ENCODE data around the gene SLC16A5. TPM values are rescaled to one million over a fixed set of nuclear protein-coding genes. Genes with fewer than 3 reads are reported as not detected.

The SLC16A5 gene
- total and polyA plus RNA-seq, 3 donors from 2014 or later, result 6.4 to 11.1 (median 6.9) TPM

DNA sequence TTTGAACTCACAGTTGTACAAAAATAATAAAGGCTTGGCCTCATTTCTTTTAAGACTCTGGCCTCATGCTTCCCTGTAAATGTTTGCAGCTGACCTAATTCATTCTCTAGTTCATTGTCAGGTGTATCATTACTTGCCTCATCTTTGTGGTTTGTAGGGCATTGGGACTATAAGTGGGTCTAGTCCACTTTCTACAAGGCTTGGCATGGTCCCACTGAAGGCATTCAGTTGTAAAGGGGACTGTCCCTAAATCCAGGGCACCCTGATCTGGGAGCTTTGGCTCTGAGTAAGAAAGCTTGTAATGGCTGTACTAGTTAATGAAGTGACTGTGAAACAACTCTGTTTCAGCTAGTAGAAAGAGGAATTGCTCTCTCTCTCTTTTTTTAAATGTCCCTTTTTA is 38.0 kb upstream of the SLC16A5 start:
- Histone ChIP-seq H3K36me3 (ENCODE audit: low read depth, missing control alignments) (no peaks in the 10 kb centered on the region), H3K4me1 (peaks cover 21% of the 10 kb centered on the region)

DNA sequence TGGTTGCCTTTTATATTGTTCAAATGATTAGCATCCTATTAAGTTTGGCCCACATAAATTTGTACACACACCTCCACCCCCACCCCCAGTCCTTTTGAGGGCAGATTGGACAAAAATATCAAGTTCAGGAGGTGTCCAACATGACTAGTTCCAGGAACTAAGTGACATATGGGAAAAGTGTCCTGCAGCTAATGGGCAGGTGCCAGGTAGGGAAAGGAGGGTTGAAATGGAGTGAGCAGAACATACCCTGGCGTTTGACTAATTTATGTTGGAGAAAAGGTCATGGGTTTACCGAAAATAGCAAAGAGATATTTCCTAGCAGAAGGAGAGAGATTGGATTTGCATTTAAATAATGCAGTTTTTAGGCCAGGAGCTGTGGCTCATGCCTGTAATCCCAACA is 35.8 kb upstream of the SLC16A5 start:
- no peaks in the 10 kb centered on the region for H3K36me3 ChIP-seq (ENCODE audit: low read depth, missing control alignments)
- no peak overlapping the region for H3K27ac ChIP-seq
- peaks cover 13% of the 10 kb centered on the region for H3K4me1 ChIP-seq
- DNase-seq, result no peak
- no peaks in the 10 kb centered on the region for H3K27me3 ChIP-seq
- no peak for TF ChIP-seq POLR2A (IDR thresholded peaks at IDR 0.05)
- TF ChIP-seq, protein P1, sequence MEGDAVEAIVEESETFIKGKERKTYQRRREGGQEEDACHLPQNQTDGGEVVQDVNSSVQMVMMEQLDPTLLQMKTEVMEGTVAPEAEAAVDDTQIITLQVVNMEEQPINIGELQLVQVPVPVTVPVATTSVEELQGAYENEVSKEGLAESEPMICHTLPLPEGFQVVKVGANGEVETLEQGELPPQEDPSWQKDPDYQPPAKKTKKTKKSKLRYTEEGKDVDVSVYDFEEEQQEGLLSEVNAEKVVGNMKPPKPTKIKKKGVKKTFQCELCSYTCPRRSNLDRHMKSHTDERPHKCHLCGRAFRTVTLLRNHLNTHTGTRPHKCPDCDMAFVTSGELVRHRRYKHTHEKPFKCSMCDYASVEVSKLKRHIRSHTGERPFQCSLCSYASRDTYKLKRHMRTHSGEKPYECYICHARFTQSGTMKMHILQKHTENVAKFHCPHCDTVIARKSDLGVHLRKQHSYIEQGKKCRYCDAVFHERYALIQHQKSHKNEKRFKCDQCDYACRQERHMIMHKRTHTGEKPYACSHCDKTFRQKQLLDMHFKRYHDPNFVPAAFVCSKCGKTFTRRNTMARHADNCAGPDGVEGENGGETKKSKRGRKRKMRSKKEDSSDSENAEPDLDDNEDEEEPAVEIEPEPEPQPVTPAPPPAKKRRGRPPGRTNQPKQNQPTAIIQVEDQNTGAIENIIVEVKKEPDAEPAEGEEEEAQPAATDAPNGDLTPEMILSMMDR (IDR thresholded peaks at IDR 0.05), result no peak
- no peaks in the 10 kb centered on the region for H3K9me3 ChIP-seq
- intact Hi-C loops (cut with DNase I; ENCODE audit: low total_unique reads), result no loop called here
- WGBS, 2 donors, result 66 to 80% methylated on average over 2 of the region's 2 CpGs
- H3K4me3 ChIP-seq, result no peak overlapping the region

More for the DNA sequence above, 38.0 kb upstream of the SLC16A5 start:
- Histone ChIP-seq H3K9me3 (no peaks in the 10 kb centered on the region), H3K27ac (no peak overlapping the region), H3K27me3 (no peaks in the 10 kb centered on the region), H3K4me3 (no peak overlapping the region)
- TF ChIP-seq, protein P1 (IDR thresholded peaks at IDR 0.05), result no peak
- TF ChIP-seq POLR2A (IDR thresholded peaks at IDR 0.05), result no peak
- intact Hi-C loops (cut with DNase I; ENCODE audit: low total_unique reads), result no loop called here
- DNase-seq, result no peak

DNA sequence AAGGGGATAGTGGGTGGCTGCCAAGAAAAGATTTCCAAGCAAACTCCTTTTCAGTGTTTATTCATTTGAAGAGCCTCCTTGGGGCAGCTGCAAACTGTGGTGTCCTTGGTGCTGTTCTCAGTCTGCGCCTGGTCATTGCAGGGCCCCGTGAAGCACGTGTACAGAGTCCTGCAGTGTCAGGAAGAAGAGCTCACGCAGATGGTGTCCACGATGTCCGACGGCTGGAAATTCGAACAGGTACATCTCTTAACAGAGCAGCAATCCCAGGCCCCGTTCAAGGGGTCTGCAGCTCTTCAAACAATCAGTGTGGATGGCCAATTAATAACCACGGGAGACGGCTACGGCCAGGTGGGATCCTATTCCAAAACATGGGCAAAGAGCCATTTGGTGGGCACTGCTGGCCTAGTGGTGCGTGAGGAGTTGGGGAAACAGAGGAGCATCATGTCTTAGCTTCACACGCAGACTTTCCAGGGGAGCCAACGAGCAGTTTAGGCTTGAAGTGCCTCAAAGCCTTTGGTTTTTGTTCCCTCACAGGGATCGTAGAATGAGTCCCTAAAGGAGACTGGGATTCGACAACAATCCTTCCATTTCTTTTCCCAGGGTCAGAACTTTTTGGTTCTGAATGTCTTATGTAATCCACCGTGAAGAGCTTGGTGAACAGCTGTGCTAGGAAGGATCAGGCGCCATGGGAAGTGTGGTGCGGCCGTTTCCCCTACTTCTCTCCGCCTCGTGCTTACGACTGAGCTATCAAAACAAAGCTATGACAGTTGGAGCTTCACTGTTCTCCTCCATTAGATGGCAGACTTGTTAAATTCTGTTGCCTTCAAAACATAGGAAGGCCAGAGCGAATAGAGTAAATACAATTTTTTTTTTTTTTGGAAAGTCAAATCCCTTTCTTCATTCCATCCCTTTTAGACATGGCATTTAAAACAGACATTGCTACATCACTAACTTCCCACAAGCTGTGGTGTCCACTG is 28.1 kb upstream of the SLC16A5 start:
- TF ChIP-seq, protein P1 (IDR thresholded peaks at IDR 0.05), result peak in 1 of 3 experiments; percentile 27
- no peak for TF ChIP-seq POLR2A (IDR thresholded peaks at IDR 0.05)
- 54 to 55% methylated on average over 22 to 25 of the region's 25 CpGs for WGBS, 2 donors
- intact Hi-C loops (cut with DNase I; ENCODE audit: low total_unique reads), result no loop called here
- no peaks in the 10 kb centered on the region for H3K9me3 ChIP-seq
- DNase-seq, result peak; percentile 53
- H3K27ac ChIP-seq, result peak overlapping the region in 1 of 2 donors; percentile 72
- no peaks in the 10 kb centered on the region for H3K36me3 ChIP-seq (ENCODE audit: low read depth, missing control alignments)
- peaks cover 12% of the 10 kb centered on the region for H3K4me1 ChIP-seq
- H3K4me3 ChIP-seq, result no peak overlapping the region
- no peaks in the 10 kb centered on the region for H3K27me3 ChIP-seq

DNA sequence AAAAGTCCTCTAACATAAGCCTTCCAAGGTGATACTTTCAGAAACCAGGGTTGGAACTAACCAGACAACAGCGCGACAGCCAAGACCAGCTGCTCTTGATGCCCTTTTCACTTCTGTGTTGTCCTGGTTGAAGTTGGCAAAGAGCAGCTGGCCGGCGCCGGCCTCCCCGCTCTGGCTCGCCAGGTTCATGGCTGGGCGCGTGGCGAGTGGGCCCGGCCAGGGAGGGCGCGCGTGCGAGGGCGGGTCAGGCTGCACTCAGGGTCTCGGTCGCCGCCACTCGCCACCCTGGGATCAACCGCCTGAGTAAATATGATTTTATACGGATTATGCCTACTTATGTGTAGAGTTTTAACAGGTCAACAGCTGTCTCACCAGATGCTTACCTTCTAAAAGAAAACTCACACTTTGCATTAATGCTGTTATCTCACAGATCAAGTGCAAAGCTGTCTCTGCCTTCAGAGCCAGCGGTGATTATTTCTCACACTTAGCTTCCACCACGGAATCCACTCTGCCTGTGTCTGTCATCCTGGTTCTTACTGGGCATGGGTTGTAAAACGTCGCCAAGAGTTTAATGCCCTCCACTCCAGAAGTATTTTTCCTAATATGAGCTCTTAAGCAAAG is 27.2 kb upstream of the SLC16A5 start:
- 92 to 93% methylated on average over 26 of the region's 26 CpGs for WGBS, 2 donors
- DNase-seq, result no peak

More for the DNA sequence above, 27.2 kb upstream of the SLC16A5 start:
- no peak overlapping the region for H3K4me3 ChIP-seq
- intact Hi-C loops (cut with DNase I; ENCODE audit: low total_unique reads), result no loop called here
- H3K27ac ChIP-seq, result no peak overlapping the region
- H3K9me3 ChIP-seq, result no peaks in the 10 kb centered on the region
- TF ChIP-seq POLR2A (IDR thresholded peaks at IDR 0.05), result no peak
- TF ChIP-seq, protein P1 (IDR thresholded peaks at IDR 0.05), result no peak
- no peaks in the 10 kb centered on the region for H3K36me3 ChIP-seq (ENCODE audit: low read depth, missing control alignments)
- H3K4me1 ChIP-seq, result peaks cover 12% of the 10 kb centered on the region
- no peaks in the 10 kb centered on the region for H3K27me3 ChIP-seq
